ENCODE results near the gene H2AZ2. TPM values are rescaled to one million over a fixed set of nuclear protein-coding genes. Genes with fewer than 3 reads are reported as not detected.

H2AZ2 gene
- total and polyA plus RNA-seq, 2 of the 4 experiments (the other 2 are of a cell fraction), result 156 to 162 TPM

- ATAC-seq (ENCODE audit: low read depth), result no peak
- no peaks in the 10 kb centered on the region for H3K9me3 ChIP-seq (ENCODE audit: control insufficient read depth, insufficient read depth, low read length)
Observed at GRCh38 chr7:44819292-44819691, 28.6 kb downstream of the H2AZ2 start.

More at GRCh38 chr7:44819292-44819691, 28.6 kb downstream of the H2AZ2 start:
- TF ChIP-seq SMC3 (IDR thresholded peaks at IDR 0.05; ENCODE audit: low read depth, low read length), result no peak
- TF ChIP-seq USF2 (IDR thresholded peaks at IDR 0.05; ENCODE audit: low read depth, low read length), result no peak
- no peak for TF ChIP-seq POLR2A (IDR thresholded peaks at IDR 0.05; ENCODE audit: low read depth, low read length)
- TF ChIP-seq ELK1 (IDR thresholded peaks at IDR 0.05; ENCODE audit: borderline replicate concordance, low read depth, low read length), result no peak
- TF ChIP-seq MXI1 (IDR thresholded peaks at IDR 0.05; ENCODE audit: borderline replicate concordance, low read depth, low read length), result no peak
- TF ChIP-seq, protein P1, sequence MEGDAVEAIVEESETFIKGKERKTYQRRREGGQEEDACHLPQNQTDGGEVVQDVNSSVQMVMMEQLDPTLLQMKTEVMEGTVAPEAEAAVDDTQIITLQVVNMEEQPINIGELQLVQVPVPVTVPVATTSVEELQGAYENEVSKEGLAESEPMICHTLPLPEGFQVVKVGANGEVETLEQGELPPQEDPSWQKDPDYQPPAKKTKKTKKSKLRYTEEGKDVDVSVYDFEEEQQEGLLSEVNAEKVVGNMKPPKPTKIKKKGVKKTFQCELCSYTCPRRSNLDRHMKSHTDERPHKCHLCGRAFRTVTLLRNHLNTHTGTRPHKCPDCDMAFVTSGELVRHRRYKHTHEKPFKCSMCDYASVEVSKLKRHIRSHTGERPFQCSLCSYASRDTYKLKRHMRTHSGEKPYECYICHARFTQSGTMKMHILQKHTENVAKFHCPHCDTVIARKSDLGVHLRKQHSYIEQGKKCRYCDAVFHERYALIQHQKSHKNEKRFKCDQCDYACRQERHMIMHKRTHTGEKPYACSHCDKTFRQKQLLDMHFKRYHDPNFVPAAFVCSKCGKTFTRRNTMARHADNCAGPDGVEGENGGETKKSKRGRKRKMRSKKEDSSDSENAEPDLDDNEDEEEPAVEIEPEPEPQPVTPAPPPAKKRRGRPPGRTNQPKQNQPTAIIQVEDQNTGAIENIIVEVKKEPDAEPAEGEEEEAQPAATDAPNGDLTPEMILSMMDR (conservative IDR thresholded peaks at IDR 0.05; ENCODE audit: low read depth, low read length), result no peak
- no peak for TF ChIP-seq RFX5 (IDR thresholded peaks at IDR 0.05; ENCODE audit: low read depth, low read length)
- no peak for TF ChIP-seq CEBPB (IDR thresholded peaks at IDR 0.05; ENCODE audit: low read depth, low read length)
- no peak for TF ChIP-seq FOS (IDR thresholded peaks at IDR 0.05; ENCODE audit: low read depth, low read length)
- no peak for TF ChIP-seq MAZ (IDR thresholded peaks at IDR 0.05; ENCODE audit: borderline replicate concordance, low read depth, low read length)
- no peak for TF ChIP-seq CHD1 (IDR thresholded peaks at IDR 0.05; ENCODE audit: low read depth, low read length)
- no peak for TF ChIP-seq RAD21 (IDR thresholded peaks at IDR 0.05; ENCODE audit: low read length)
- TF ChIP-seq BHLHE40 (IDR thresholded peaks at IDR 0.05; ENCODE audit: low read depth, low read length), result no peak
- TF ChIP-seq MAFK (IDR thresholded peaks at IDR 0.05; ENCODE audit: low read depth, low read length), result no peak
- no peak for TF ChIP-seq RCOR1 (IDR thresholded peaks at IDR 0.05; ENCODE audit: insufficient replicate concordance, low read length)
- no peak for TF ChIP-seq NFE2L2 (IDR thresholded peaks at IDR 0.05; ENCODE audit: low read depth, low read length)
- POLR2A ChIA-PET (ENCODE audit: unreplicated experiment), result no interaction called here
- Histone ChIP-seq H2BK20ac (ENCODE audit: low read depth, low read length) (no peak overlapping the region), H2AFZ (replicated peaks; ENCODE audit: low read length, poor library complexity) (no peak overlapping the region), H3K4me3 (ENCODE audit: insufficient read depth, low read depth, low read length) (no peak overlapping the region), H2BK15ac (ENCODE audit: low read depth, low read length) (no peak overlapping the region), H2BK5ac (ENCODE audit: low read depth, low read length, poor library complexity, severe bottlenecking) (no peak overlapping the region), H3K9me1 (ENCODE audit: insufficient read depth, low read length) (0 out of 2 replicates have a peak, but pooled peaks cover 3% of the 10 kb centered on the region), H3K23ac (ENCODE audit: low read depth, low read length) (no peak overlapping the region), H4K5ac (ENCODE audit: low read depth, low read length) (no peak overlapping the region), H4K20me1 (ENCODE audit: insufficient read depth, low read length) (no peaks in the 10 kb centered on the region), H3K27ac (ENCODE audit: insufficient read depth, low read length) (no peak overlapping the region), H3K18ac (ENCODE audit: low read depth, low read length) (no peak overlapping the region), H2AK9ac (replicated peaks; ENCODE audit: low read depth, low read length, poor library complexity) (no peak overlapping the region), H3K36me3 (ENCODE audit: control insufficient read depth, insufficient read depth, low read length) (no peaks in the 10 kb centered on the region), H3K4me2 (ENCODE audit: low read depth, low read length) (no peak overlapping the region), H4K8ac (ENCODE audit: low read depth in 2 of 2, low read length in 2 of 2) (no peak overlapping the region), H3K79me1 (ENCODE audit: low read depth in 1 of 2, low read length in 2 of 2) (0 out of 4 replicates have a peak, but pooled peaks cover 0 to 1% of the 10 kb centered on the region in 2 experiments), H3K9ac (ENCODE audit: low read depth, low read length) (no peak overlapping the region), H3K56ac (ENCODE audit: extremely low read depth, insufficient read depth, low read length) (no peak overlapping the region), H4K91ac (ENCODE audit: insufficient read depth, low read depth, low read length) (no peak overlapping the region), H3K27me3 (ENCODE audit: control insufficient read depth, insufficient read depth, low read length) (no peaks in the 10 kb centered on the region), H2BK120ac (ENCODE audit: low read depth, low read length) (no peak overlapping the region), H3K4ac (ENCODE audit: low read depth, low read length) (no peak overlapping the region), H3K4me1 (ENCODE audit: control insufficient read depth, insufficient read depth, low read length) (no peaks in the 10 kb centered on the region), H3K14ac (replicated peaks; ENCODE audit: low read depth, low read length) (no peak overlapping the region), H2AK5ac (ENCODE audit: low read depth, low read length) (no peak overlapping the region)
- in situ Hi-C loops (cut with MboI; ENCODE audit: low sequenced_read_pairs) (no loop called here), intact Hi-C loops (cut with micrococcal nuclease) (no loop called here), dilution Hi-C loops (cut with HindIII; ENCODE audit: low sequenced_read_pairs, unreplicated experiment) (no loop called here)
- no TSS peak for BruUV-seq (replicated peaks)
- CTCF ChIA-PET, result interaction anchor here (0.8 kb wide), 1 partner anchor 11 kb away, joined by 3 read pairs; no protein-coding TSS in a partner anchor
- no CpG with 5 or more reads among the region's 2 CpGs for WGBS, 2 experiments (ENCODE audit: extremely low coverage in 2 of 2, insufficient read length in 1 of 2)
- no peak for DNase-seq
